ENCODE results near the gene MOCS1. TPM values are rescaled to one million over a fixed set of nuclear protein-coding genes. Genes with fewer than 3 reads are reported as not detected.

Gene MOCS1
- polyA plus RNA-seq, 3 donors, result 0.05 to 0.26 (median 0.12) TPM

- intact Hi-C loops (cut with micrococcal nuclease), result no loop called here
- WGBS (ENCODE audit: insufficient coverage), result no CpG with 5 or more reads among the region's 2 CpGs
These were observed 979 bp upstream of the MOCS1 start for GRCh38 chr6:39935241-39935640.

GRCh38 chr6:39933669-39934130 lies 562 bp downstream of the MOCS1 start:
- H4K20me1 ChIP-seq (ENCODE audit: insufficient read depth, low read length), result no peaks in the 10 kb centered on the region
- Mint-ChIP-seq H3K4me1 (peaks cover 2% of the 10 kb centered on the region), H3K27me3 (ENCODE audit: low read depth in 3 of 3) (peaks cover 31 to 39% (median 38%) of the 10 kb centered on the region in 3 donors), H3K4me3 (peak overlapping the region; percentile 52 to 54), H3K27ac (no peak overlapping the region), H3K9me3 (peaks cover 0 to 9% (median 0%) of the 10 kb centered on the region in 7 donors), H3K36me3 (no peaks in the 10 kb centered on the region)
- no peak for TF ChIP-seq CTCF (IDR thresholded peaks at IDR 0.05)
- H3K27me3 ChIP-seq (ENCODE audit: control insufficient read depth in 2 of 2, insufficient read depth in 2 of 2, low read length in 2 of 2), result peaks cover 23 to 40% of the 10 kb centered on the region in 2 donors
- no peak overlapping the region for H3K27ac ChIP-seq (ENCODE audit: low read depth in 1 of 2, low read length in 2 of 2)
- H3K36me3 ChIP-seq (replicated peaks in 1 of 2; ENCODE audit: control insufficient read depth in 1 of 2, insufficient read depth in 2 of 2, low read length in 2 of 2), result no peaks in the 10 kb centered on the region
- H3K9ac ChIP-seq (ENCODE audit: insufficient read depth, low read length, poor library complexity, severe bottlenecking), result peak overlapping the region; percentile 46
- peaks cover 0 to 6% of the 10 kb centered on the region in 2 donors for H3K4me1 ChIP-seq (ENCODE audit: control insufficient read depth in 1 of 2, insufficient read depth in 2 of 2, low read length in 2 of 2)
- H3K4me2 ChIP-seq (replicated peaks; ENCODE audit: extremely low read depth, low read length, poor library complexity, severe bottlenecking), result peak overlapping the region; percentile 71
- H3K4me3 ChIP-seq (replicated peaks in 1 of 3; ENCODE audit: low read depth in 2 of 3, low read length in 3 of 3), result peak overlapping the region in 1 of 3 experiments; percentile 58
- H3K9me3 ChIP-seq (replicated peaks in 1 of 2; ENCODE audit: control insufficient read depth in 1 of 2, insufficient read depth in 1 of 2, low read length in 2 of 2), result no peaks in the 10 kb centered on the region
- 49% methylated on average over 4 of the region's 9 CpGs for WGBS (ENCODE audit: insufficient coverage)
- no peak for DNase-seq
- H3K79me2 ChIP-seq (ENCODE audit: insufficient read depth, low read length), result no peaks in the 10 kb centered on the region
- intact Hi-C loops (cut with micrococcal nuclease), result no loop called here
- peak overlapping the region; percentile 63 for H2AFZ ChIP-seq (ENCODE audit: insufficient read depth, low read depth, low read length, poor library complexity, severe bottlenecking)

More at GRCh38 chr6:39935241-39935640, 979 bp upstream of the MOCS1 start:
- no peak for DNase-seq
- H3K27me3 ChIP-seq (ENCODE audit: control insufficient read depth in 2 of 2, insufficient read depth in 2 of 2, low read length in 2 of 2), result peaks cover 23 to 40% of the 10 kb centered on the region in 2 donors
- Mint-ChIP-seq H3K4me1 (peaks cover 2% of the 10 kb centered on the region), H3K27me3 (ENCODE audit: low read depth in 3 of 3) (peaks cover 33 to 39% (median 36%) of the 10 kb centered on the region in 3 donors), H3K9me3 (peaks cover 0 to 9% (median 0%) of the 10 kb centered on the region in 7 donors), H3K27ac (no peak overlapping the region), H3K4me3 (no peak overlapping the region), H3K36me3 (no peaks in the 10 kb centered on the region)
- H3K9ac ChIP-seq (ENCODE audit: insufficient read depth, low read length, poor library complexity, severe bottlenecking), result no peak overlapping the region
- H3K4me3 ChIP-seq (replicated peaks in 1 of 3; ENCODE audit: low read depth in 2 of 3, low read length in 3 of 3), result no peak overlapping the region
- TF ChIP-seq CTCF (IDR thresholded peaks at IDR 0.05), result no peak
- no peaks in the 10 kb centered on the region for H3K9me3 ChIP-seq (replicated peaks in 1 of 2; ENCODE audit: control insufficient read depth in 1 of 2, insufficient read depth in 1 of 2, low read length in 2 of 2)
- H2AFZ ChIP-seq (ENCODE audit: insufficient read depth, low read depth, low read length, poor library complexity, severe bottlenecking), result no peak overlapping the region
- no peak overlapping the region for H3K27ac ChIP-seq (ENCODE audit: low read depth in 1 of 2, low read length in 2 of 2)
- H3K79me2 ChIP-seq (ENCODE audit: insufficient read depth, low read length), result no peaks in the 10 kb centered on the region
- no peaks in the 10 kb centered on the region for H4K20me1 ChIP-seq (ENCODE audit: insufficient read depth, low read length)
- H3K36me3 ChIP-seq (replicated peaks in 1 of 2; ENCODE audit: control insufficient read depth in 1 of 2, insufficient read depth in 2 of 2, low read length in 2 of 2), result no peaks in the 10 kb centered on the region
- H3K4me1 ChIP-seq (ENCODE audit: control insufficient read depth in 1 of 2, insufficient read depth in 2 of 2, low read length in 2 of 2), result peaks cover 0 to 6% of the 10 kb centered on the region in 2 donors
- H3K4me2 ChIP-seq (replicated peaks; ENCODE audit: extremely low read depth, low read length, poor library complexity, severe bottlenecking), result no peak overlapping the region
